Effector CD4-positive, alpha-beta T cell (primary cell): Measurements from ENCODE around the gene RAB36.

Experiments
- DNase-seq: peaks from one replicate; pipeline ENCODE4 v3.0.0-alpha.2; 2020

RAB36 gene

DNA sequence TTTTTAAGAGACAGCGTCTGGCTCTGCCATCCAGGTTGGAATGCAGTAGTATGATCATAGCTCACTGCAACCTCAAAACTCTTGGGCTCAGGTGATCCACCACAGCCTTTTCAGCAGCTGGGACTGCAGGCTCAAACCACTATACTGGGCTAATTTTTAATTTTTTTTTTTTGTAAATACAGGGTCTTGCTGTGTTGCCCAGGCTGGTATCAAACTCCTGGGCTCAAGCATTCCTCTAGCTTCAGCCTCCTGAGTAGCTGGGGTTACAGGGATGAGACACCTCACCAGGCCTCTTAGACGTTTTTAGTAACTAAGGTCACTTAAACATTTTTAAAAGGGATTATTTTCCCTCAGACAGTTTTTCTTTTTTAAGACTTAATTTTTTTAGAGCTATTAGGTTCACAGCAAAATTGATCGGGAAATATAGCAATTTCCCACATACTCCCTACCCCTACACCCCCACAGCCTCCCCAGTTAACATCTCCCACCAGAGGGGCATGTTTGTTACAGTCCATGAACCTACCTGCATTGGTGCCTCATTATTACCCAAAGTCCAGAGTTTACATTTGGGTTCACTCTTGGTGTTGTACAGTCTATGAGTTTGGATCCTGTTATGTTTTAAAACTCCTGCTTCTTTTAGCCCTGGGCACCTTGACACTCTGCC is 39.0 kb downstream of the RAB36 start:
- no peak for DNase-seq

DNA sequence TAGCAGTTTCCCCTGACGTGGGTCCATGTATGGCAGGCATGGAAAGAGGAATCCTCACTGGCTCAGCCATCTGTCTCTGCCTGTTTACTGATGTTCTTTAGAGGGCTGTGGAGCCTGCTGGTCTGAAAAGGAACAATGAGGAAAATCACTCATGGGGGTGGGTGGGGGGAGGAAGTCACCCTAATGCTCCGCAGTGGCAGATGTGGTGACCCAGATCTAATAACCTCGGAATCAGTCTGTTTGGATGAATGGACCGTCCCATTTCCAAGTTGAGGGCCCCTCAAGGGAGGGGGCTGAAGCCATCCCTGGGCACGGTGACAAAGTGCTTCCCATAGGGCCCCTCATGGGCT is 39.5 kb downstream of the RAB36 start:
- no peak for DNase-seq

- no peak for DNase-seq
Observed at GRCh38 chr22:23187211-23187610, 41.9 kb downstream of the RAB36 start.

DNA sequence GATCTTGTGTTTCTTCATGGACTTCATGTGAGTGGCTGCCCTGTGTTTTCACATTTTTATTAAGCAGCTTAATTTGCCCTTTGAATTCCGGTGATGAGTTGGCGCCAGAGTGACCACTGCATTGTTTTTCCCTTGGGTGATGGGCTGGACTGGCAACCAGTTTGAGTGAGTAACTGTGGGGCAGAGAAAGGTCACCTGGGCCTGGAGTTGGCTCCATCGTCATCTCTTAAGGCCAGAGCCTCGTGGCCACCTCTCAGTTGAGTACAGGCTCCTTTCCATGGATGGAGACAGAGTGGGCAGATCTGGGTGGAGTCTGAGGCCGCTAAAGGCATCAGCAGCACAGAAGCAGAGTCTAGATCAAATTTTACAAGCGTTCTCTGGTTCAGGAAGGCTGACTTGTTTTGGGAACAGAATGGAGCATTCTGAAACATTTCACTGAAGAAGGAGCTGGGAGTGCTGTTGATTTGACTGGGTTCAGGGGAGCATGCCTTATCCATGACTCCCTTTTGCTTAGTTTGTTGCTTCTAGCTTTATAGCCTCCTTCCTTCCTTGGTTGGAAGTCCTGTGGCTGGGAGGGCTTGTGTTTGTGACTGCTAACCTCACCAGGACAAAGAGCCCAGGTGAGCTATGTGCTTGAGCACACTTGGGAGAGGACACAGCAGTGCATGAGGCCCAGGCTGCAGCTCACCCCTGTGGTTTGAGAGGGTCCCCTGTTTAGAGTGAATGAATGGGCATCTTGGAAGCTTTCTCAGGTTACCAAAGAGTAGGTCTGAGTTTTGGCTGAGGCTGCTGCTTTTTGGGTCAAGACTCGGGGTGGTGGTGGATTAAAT is 42.8 kb downstream of the RAB36 start:
- no peak for DNase-seq

DNA sequence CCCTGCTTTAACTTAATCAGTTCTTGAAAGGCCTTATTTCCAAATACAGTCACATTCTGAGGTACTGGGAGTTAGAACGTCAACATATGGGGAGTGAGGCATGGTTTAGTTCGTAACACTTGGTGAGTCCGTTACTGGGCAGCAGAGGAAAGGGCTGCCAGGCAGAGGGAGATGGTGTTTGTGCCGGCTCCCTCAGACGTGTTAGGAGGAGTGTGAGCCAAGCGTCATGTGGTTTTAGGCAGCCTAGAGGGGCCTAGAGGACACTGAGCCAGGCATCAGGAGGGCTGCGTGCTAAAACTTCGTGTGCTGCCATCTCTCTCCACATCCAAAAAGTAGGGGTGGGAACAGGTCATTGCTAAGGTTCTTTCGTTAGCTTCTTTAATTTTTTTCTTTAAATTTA is 45.2 kb downstream of the RAB36 start:
- no peak for DNase-seq

- DNase-seq = no peak
Observed at GRCh38 chr22:23192133-23192532, 46.9 kb downstream of the RAB36 start.

GRCh38 chr22:23192558-23192957 is 47.3 kb downstream of the RAB36 start:
- DNase-seq = no peak

DNA sequence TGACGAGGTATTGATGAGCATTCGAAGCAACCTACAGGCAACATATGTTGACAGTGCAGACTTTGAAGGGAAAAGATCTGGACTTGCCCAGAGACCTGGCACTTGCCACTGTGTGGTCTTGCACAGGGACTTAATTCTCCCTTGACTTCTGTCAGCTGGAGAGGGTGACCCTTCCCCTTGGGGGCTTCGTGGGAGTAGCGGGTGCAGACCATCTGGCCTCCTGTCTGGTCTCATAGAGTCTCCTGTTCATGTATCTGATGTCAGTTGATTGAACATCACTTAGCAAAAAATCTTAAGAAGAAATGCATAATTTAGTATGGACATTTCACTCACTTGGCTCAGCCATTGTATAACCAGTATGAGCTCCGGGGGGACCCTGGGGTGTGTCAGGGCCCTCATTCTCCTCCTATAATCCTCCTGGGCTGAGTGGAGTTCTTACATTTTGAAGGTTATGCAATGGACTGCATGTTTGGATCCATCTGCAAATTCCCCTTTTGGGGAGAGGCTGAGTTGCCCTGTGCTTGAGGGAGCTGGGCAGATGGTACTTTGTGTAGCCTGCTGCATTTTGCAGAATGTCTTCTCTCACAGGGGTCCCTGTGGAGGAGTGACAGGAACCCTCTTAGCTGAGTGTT is 48.0 kb downstream of the RAB36 start:
- no peak for DNase-seq

- no peak for DNase-seq
Observed at GRCh38 chr22:23193882-23194281, 48.6 kb downstream of the RAB36 start.

GRCh38 chr22:23196165-23196564 is 50.9 kb downstream of the RAB36 start:
- no peak for DNase-seq

DNA sequence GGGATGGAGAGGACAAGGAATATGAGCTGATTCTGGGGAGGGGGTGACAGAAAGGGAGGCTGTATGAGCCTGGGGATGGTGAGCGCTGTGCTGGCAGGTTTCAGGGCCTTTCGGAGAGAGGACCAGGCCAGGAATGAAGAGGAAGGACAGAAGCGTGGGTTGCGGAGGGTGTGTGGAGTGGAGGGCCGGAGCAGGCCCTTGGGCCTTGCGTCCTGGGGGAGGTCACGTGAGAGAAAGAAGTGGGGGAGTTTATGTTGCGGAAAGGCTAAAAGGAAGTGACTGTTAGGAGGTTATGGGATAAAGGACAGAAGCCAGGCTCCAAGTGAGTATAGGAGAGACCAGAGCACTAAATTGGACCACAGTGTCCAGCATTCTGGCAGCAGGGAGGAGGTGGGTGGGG is 52.6 kb downstream of the RAB36 start:
- no peak for DNase-seq

GRCh38 chr22:23199159-23199558 is 53.9 kb downstream of the RAB36 start:
- DNase-seq = no peak

DNA sequence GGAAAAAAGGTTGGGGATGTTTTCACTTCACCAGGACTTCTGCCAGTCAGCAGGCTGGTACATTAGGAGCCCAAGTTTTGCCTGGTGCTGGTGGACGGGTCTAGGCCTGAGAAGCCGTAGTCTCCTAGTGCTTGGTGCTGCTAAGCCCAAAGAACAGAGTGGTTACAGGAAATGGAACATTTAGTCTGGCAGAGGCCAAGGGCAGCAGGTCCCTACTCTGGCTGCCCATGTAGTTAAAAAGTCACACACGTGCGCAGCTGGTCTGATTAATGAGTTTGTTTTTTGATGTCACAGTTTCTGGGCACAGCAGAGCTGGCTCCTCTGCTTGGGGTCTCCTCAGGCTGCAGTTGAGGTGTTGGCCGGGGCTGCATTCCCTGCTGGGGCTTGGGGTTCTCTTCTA is 55.6 kb downstream of the RAB36 start:
- no peak for DNase-seq

- no peak for DNase-seq
Observed at GRCh38 chr22:23202812-23203451, 57.7 kb downstream of the RAB36 start.

GRCh38 chr22:23203452-23204124 is 58.3 kb downstream of the RAB36 start:
- DNase-seq = no peak

GRCh38 chr22:23204125-23204488 is 58.8 kb downstream of the RAB36 start:
- no peak for DNase-seq

DNA sequence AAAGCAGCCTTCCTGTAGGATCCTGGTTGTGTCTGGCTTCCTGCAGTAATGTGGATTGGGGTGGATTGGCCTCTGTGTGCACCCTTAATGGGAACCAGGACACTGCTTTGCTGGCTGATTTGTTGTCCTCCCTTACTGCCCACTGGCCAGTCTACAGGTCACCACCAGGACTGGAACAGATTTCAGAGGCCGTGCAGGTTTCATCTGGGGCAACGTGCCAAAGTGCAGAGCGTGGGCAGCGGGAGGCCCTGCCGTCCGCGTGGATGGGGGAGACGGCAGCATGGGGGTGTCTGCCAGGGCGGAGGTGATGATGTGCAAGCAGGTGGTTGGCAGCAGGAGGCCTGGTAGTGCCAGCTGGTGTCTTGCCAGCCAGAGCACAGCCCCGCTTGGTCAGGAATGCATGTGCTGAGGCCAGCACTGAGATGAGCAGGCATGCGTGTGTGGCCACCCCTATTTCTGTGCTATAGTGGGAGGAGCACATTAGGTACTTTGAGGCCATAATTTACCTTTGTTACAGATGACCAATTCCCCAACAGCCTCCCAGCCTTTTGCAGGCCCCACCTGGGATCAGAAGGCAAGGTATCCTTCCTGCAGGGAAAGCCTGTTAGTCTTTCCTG is 59.4 kb downstream of the RAB36 start:
- no peak for DNase-seq

DNA sequence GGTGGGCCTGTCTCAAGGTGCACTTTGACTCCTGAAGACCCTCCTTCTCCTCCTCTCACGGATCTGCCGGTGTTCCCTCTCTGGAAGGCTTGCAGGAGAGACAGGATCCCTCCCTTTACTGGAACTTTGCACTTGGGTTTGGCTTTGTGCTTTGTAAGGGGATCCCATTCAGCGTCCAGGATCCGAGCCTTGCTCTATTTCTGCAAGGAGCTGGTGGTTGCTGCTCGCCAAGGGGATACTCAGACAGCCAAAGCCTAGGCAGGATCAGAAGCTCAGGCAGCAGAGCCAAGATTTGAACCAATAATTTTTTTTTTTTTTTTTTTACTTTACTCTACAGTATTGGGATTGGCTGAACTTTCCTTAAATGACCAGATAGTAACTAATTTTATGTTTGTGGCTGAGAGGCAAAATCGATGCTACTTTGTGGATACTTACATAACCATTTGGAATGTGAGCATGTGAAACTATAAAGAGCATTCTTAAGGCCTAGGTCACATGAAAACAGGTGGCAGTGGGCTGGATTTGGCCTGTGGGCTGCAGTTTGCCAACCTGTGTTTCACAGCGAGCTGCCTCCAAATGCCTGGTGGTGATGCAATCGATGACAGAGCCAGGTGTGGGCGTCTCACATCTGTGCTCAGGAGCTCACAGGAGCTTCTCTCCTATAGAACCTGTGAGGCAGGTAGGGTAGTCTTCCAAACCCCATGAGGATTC is 60.2 kb downstream of the RAB36 start:
- no peak for DNase-seq

- DNase-seq = no peak
Observed at GRCh38 chr22:23206915-23207314, 61.6 kb downstream of the RAB36 start.

GRCh38 chr22:23207729-23208393 is 62.6 kb downstream of the RAB36 start:
- DNase-seq = no peak

- DNase-seq = no peak
Observed at GRCh38 chr22:23210428-23211170, 65.3 kb downstream of the RAB36 start.
